H9 (cell line): ENCODE measurements around the gene HCRT. TPM values are rescaled to one million over a fixed set of nuclear protein-coding genes. Genes with fewer than 3 reads are reported as not detected.

Source experiments
- DNase-seq: peaks from one replicate; pipeline ENCODE4 v3.0.0-alpha.2; 2017
- H2AFZ ChIP-seq: one replicate; pipeline ENCODE4 v1.6.1; 2013; ENCODE audit warnings: mild to moderate bottlenecking, low read length, control low read depth, moderate library complexity
- H2AK5ac ChIP-seq: 2 replicates; pipeline ENCODE4 v1.6.1; 2013; ENCODE audit warnings: low read length, control low read depth, mixed read lengths; ENCODE audit not compliant: insufficient read length
- H2BK120ac ChIP-seq: one replicate; pipeline ENCODE4 v1.6.1; 2013; ENCODE audit warnings: low read depth, mild to moderate bottlenecking, low read length, control low read depth, inconsistent platforms; ENCODE audit not compliant: poor library complexity, severe bottlenecking
- H2BK12ac ChIP-seq: 2 replicates; pipeline ENCODE4 v1.6.1; 2013; ENCODE audit warnings: low read length, control low read depth, mixed read lengths, low read depth; ENCODE audit not compliant: insufficient read length
- H2BK15ac ChIP-seq: 2 replicates; pipeline ENCODE4 v1.6.1; 2013; ENCODE audit warnings: low read depth, low read length, control low read depth
- H2BK20ac ChIP-seq: one replicate; pipeline ENCODE4 v1.6.1; 2013; ENCODE audit warnings: low read depth, mild to moderate bottlenecking, low read length, control low read depth, inconsistent platforms; ENCODE audit not compliant: poor library complexity, severe bottlenecking
- H2BK5ac ChIP-seq: 2 replicates; pipeline ENCODE4 v1.6.1; 2013; ENCODE audit warnings: low read length, control low read depth, mixed read lengths; ENCODE audit not compliant: insufficient read length
- H3K14ac ChIP-seq: 2 replicates; pipeline ENCODE4 v1.6.1; 2013; ENCODE audit warnings: low read length, control low read depth; ENCODE audit not compliant: insufficient read depth
- H3K18ac ChIP-seq: 2 replicates; pipeline ENCODE4 v1.6.1; 2013; ENCODE audit warnings: low read depth, mild to moderate bottlenecking, mixed read lengths, low read length, control low read depth; ENCODE audit not compliant: insufficient read length
- H3K23ac ChIP-seq: 2 replicates; pipeline ENCODE4 v1.6.1; 2013; ENCODE audit warnings: low read length, control low read depth, mixed read lengths, low read depth; ENCODE audit not compliant: insufficient read length
- H3K23me2 ChIP-seq: 2 replicates; pipeline ENCODE4 v1.6.1; 2013; ENCODE audit warnings: low read depth, mild to moderate bottlenecking, mixed read lengths, low read length, control low read depth; ENCODE audit not compliant: insufficient read length, poor library complexity, severe bottlenecking
- H3K27ac ChIP-seq: 2 replicates; pipeline ENCODE4 v1.5.1; 2013; ENCODE audit warnings: low read length, control low read depth, mixed read lengths, low read depth; ENCODE audit not compliant: insufficient read length
- H3K27me3 ChIP-seq: 2 replicates; pipeline ENCODE4 v1.6.1; 2013; ENCODE audit warnings: low read length, control low read depth, inconsistent platforms; ENCODE audit not compliant: insufficient read depth
- H3K4ac ChIP-seq: 2 replicates; pipeline ENCODE4 v1.6.1; 2013; ENCODE audit warnings: low read depth, mild to moderate bottlenecking, control low read depth, inconsistent platforms, low read length, moderate library complexity
- H3K4me1 ChIP-seq: 2 replicates; pipeline ENCODE4 v1.6.1; 2013; ENCODE audit warnings: low read length, control low read depth, inconsistent platforms; ENCODE audit not compliant: insufficient read depth
- H3K4me2 ChIP-seq: 2 replicates; pipeline ENCODE4 v1.6.1; 2013; ENCODE audit warnings: low read length, control low read depth, mixed read lengths; ENCODE audit not compliant: insufficient read length, insufficient read depth
- H3K56ac ChIP-seq: 2 replicates; pipeline ENCODE4 v1.6.1; 2013; ENCODE audit warnings: low read depth, mild to moderate bottlenecking, mixed read lengths, low read length, control low read depth; ENCODE audit not compliant: insufficient read length
- H3K79me1 ChIP-seq: 2 replicates; pipeline ENCODE4 v1.6.1; 2013; ENCODE audit warnings: low read depth, mild to moderate bottlenecking, moderate library complexity, low read length, control low read depth, inconsistent platforms; ENCODE audit not compliant: insufficient read depth, poor library complexity, severe bottlenecking
- H3K79me2 ChIP-seq: 2 replicates; pipeline ENCODE4 v1.6.1; 2013; ENCODE audit warnings: low read length, control low read depth, inconsistent platforms; ENCODE audit not compliant: insufficient read depth
- H3K9ac ChIP-seq: 2 replicates; pipeline ENCODE4 v1.6.1; 2013; ENCODE audit warnings: low read length, control low read depth, mixed read lengths; ENCODE audit not compliant: insufficient read length; ENCODE audit errors: extremely low read depth
- H3K9me3 ChIP-seq: one replicate; pipeline ENCODE4 v1.6.1; 2013; ENCODE audit warnings: low read depth, low read length, inconsistent platforms; ENCODE audit not compliant: control insufficient read depth
- H3T11ph ChIP-seq: one replicate; pipeline ENCODE4 v1.6.1; 2013; ENCODE audit warnings: mild to moderate bottlenecking, low read length, control low read depth, inconsistent platforms
- H4K20me1 ChIP-seq: one replicate; pipeline ENCODE4 v1.6.1; 2013; ENCODE audit not compliant: control insufficient read depth, insufficient read length, insufficient read depth
- H4K5ac ChIP-seq: 2 replicates; pipeline ENCODE4 v1.6.1; 2013; ENCODE audit warnings: low read depth, mild to moderate bottlenecking, mixed read lengths, low read length, control low read depth; ENCODE audit not compliant: insufficient read length
- H4K8ac ChIP-seq: replicated peaks from 2 replicates; pipeline ENCODE4 v1.6.1; 2013; ENCODE audit warnings: low read length, control low read depth, mixed read lengths, low read depth; ENCODE audit not compliant: insufficient read length
- H4K91ac ChIP-seq: 2 replicates; pipeline ENCODE4 v1.6.1; 2013; ENCODE audit warnings: low read depth, mild to moderate bottlenecking, moderate library complexity, mixed read lengths, low read length, control low read depth; ENCODE audit not compliant: insufficient read length
- H3K27ac Mint-ChIP-seq, 3 experiments: 2 replicates in 2 of 3; 3 replicates in 1 of 3; pipeline ENCODE4 v1.8.0; 2020 to 2021; ENCODE audit warnings: mixed read lengths in 3 of 3, mild to moderate bottlenecking in 1 of 3, moderate library complexity in 1 of 3
- H3K27me3 Mint-ChIP-seq: 2 replicates; pipeline ENCODE4 v1.8.0; 2021; ENCODE audit warnings: low read depth, mild to moderate bottlenecking, moderate library complexity, mixed read lengths
- H3K36me3 Mint-ChIP-seq, 3 experiments: 2 replicates in 2 of 3; 3 replicates in 1 of 3; pipeline ENCODE4 v1.8.0; 2020 to 2021; ENCODE audit warnings: low read depth in 3 of 3, mixed read lengths in 3 of 3; ENCODE audit not compliant: insufficient read depth in 1 of 3
- H3K4me1 Mint-ChIP-seq, 2 experiments: 2 replicates each; pipeline ENCODE4 v1.8.0; 2020; ENCODE audit warnings: mixed read lengths in 2 of 2
- H3K4me3 Mint-ChIP-seq, 2 experiments: 2 replicates in 1 of 2; 3 replicates in 1 of 2; pipeline ENCODE4 v1.8.0; 2020 to 2021; ENCODE audit warnings: mild to moderate bottlenecking in 2 of 2, mixed read lengths in 2 of 2, moderate library complexity in 1 of 2
- H3K9me3 Mint-ChIP-seq, 2 experiments: 2 replicates in 1 of 2; 3 replicates in 1 of 2; pipeline ENCODE4 v1.8.0; 2020; ENCODE audit warnings: mild to moderate bottlenecking in 2 of 2, mixed read lengths in 2 of 2, moderate library complexity in 1 of 2
- WGBS: extraction: QIAGEN DNeasy Blood & Tissue Kit; methylation state at CpG from one replicate; pipeline ENCODE4 v1.1.7; 2013; ENCODE audit warnings: missing lambda C conversion rate, low lambda C conversion rate, mixed read lengths; ENCODE audit not compliant: insufficient read length; ENCODE audit errors: extremely low coverage; 5-methylcytosine and 5-hydroxymethylcytosine counted together
- total RNA-seq: library from RNA; stranded (reverse); gene quantifications from 2 replicates; pipeline ENCODE4 v1.2.1, GENCODE V29; 2021
- TF ChIP-seq, protein P1 (sequence below): fragments of 200-600 bp; sonication (generic); conservative IDR thresholded peaks from 3 replicates; pipeline ENCODE4 v1.8.0; 2021; ENCODE audit warnings: antibody characterized with exemption, mild to moderate bottlenecking

HCRT gene
- total RNA-seq, 1 experiment from 2014 or later = not detected

GRCh38 chr17:42177684-42178083, 7.6 kb downstream of the HCRT start:
- Histone ChIP-seq H2AFZ (no peak overlapping the region), H3K14ac (no peak overlapping the region), H3K23me2 (peaks cover 13% of the 10 kb centered on the region), H3K18ac (no peak overlapping the region), H4K91ac (no peak overlapping the region), H3K23ac (no peak overlapping the region), H3K4ac (no peak overlapping the region), H3K9me3 (no peaks in the 10 kb centered on the region), H3K9ac (no peak overlapping the region), H3K79me1 (no peaks in the 10 kb centered on the region), H2AK5ac (no peak overlapping the region), H4K5ac (no peak overlapping the region), H4K8ac (no peak overlapping the region), H4K20me1 (peaks cover 3% of the 10 kb centered on the region), H3T11ph (no peak overlapping the region), H2BK20ac (no peak overlapping the region), H2BK120ac (no peak overlapping the region), H3K4me1 (no peaks in the 10 kb centered on the region), H3K27ac (no peak overlapping the region), H3K4me2 (no peak overlapping the region), H2BK12ac (no peak overlapping the region), H3K79me2 (no peaks in the 10 kb centered on the region), H3K56ac (no peak overlapping the region), H2BK15ac (no peak overlapping the region), H3K27me3 (peaks cover 3% of the 10 kb centered on the region; the same call in 1 of the 2 replicates), H2BK5ac (no peak overlapping the region)
- no peak overlapping the region for H3K27ac Mint-ChIP-seq
- H3K27me3 Mint-ChIP-seq = peaks cover 43% of the 10 kb centered on the region
- TF ChIP-seq, protein P1, sequence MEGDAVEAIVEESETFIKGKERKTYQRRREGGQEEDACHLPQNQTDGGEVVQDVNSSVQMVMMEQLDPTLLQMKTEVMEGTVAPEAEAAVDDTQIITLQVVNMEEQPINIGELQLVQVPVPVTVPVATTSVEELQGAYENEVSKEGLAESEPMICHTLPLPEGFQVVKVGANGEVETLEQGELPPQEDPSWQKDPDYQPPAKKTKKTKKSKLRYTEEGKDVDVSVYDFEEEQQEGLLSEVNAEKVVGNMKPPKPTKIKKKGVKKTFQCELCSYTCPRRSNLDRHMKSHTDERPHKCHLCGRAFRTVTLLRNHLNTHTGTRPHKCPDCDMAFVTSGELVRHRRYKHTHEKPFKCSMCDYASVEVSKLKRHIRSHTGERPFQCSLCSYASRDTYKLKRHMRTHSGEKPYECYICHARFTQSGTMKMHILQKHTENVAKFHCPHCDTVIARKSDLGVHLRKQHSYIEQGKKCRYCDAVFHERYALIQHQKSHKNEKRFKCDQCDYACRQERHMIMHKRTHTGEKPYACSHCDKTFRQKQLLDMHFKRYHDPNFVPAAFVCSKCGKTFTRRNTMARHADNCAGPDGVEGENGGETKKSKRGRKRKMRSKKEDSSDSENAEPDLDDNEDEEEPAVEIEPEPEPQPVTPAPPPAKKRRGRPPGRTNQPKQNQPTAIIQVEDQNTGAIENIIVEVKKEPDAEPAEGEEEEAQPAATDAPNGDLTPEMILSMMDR = no peak
- H3K36me3 Mint-ChIP-seq = no peaks in the 10 kb centered on the region; a peak in 1 of 7 replicates
- H3K4me3 Mint-ChIP-seq = peak overlapping the region in 1 of 2 experiments; percentile 2; a peak in 1 of 5 replicates
- DNase-seq = no peak
- no peaks in the 10 kb centered on the region for H3K9me3 Mint-ChIP-seq
- peaks cover 10% of the 10 kb centered on the region in 2 experiments for H3K4me1 Mint-ChIP-seq
- no CpG with 5 or more reads among the region's 2 CpGs for WGBS
